GM19468 (cell line): ENCODE measurements around the gene STRADA.
"Not testable (repeated sequence)": the region's sequence is repeated elsewhere in the genome, so short reads cannot be mapped to it uniquely, and the experiment has no call there.

Experiments
- ATAC-seq: cut with Tn5 transposase; IDR thresholded peaks from one replicate; pipeline ENCODE4 v1.9.1; 2021; ENCODE audit warnings: mild to moderate bottlenecking, moderate library complexity, moderate number of reproducible peaks; ENCODE audit not compliant: unreplicated experiment; ENCODE audit errors: extremely low read depth

The STRADA gene

DNA sequence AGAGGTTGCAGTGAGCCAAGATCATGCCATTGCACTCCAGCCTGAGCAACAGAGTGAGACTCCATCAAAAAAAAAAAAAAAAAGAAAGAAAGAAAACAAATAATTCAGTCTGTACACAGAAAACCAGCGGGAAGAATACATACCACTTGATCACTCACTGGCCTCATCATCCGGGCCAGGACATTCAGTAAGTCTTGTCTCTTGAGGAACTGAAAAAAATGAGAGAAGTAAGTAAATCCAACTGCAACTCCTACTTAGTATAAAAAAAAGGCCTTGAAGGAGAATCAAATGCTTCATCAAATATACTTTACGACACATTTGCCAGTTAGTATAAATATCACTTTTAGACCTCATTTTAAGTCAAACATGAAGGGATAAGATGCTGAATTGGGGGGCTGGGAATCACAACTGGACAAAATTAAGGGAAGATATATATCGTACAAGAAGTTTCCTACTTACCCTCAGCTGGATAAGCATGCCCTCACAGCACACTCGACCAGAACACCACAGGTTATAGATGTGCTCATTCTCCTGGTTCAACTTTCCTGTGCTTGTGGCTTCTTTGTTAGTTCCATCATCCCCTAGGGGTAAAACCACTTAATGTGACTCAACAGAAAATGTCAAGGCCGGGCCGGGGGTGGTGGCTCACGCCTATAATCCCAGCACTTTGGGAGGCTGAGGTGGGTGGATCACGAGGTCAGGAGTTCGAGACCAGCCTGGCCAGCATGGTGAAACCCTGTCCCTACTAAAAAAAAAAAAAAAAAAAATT, 19.4 kb upstream of the STRADA start:
- no peak for ATAC-seq

DNA sequence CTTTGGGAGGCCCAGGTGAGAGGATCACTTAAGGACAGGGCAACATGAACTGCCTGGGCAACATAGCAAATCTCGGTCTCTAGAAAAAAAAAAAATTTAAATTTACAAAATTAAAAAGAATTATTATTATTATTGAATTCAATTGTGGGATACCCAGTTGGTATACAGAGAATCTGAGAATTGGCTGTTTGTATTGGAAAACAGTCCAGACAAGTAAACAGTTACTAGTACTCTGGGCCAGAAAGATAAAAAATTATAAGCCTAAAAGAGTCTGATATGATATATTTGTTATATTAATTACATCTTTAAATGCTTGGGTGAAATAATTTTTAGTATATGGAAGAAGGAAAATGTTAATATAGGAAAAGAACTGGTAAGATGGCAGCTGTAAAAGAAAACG, 16.8 kb upstream of the STRADA start:
- no peak for ATAC-seq

DNA sequence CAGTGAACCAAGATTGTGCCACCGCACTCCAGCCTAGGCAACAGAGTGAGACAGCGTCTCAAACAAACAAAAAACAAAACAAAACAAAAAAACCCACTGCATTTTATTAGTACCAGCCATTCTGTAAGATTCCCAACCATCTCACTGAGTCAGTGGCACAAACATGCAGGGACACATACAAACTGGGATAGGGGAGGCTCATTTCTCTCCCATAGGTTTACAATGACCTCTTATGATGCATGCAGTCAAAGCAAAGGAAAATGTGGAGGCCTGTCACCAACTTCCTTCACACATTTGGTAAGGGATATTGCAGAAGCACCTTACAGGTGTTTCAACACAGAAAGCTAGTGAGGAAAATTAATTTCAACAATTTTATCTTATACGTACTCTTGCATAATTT, 12.4 kb upstream of the STRADA start:
- ATAC-seq: no peak

DNA sequence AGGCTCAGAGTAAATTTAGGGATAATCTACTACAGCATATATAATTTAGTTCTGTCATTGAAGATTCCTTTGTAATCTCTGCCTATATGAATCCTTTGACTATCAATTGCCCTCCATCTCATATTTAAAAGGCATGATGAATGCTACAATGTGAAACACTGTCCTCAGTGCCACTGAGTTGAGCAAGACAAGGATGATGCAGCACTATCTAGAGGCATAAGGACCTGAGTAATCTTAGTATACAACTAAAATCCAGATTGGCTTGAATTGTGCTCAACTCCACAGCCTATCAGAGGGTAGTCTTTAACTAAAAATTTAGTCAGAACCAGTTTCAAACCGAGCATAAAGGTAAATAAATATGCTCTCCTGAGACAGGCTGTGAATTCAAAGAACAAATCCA, 11.6 kb upstream of the STRADA start:
- ATAC-seq: no peak

DNA sequence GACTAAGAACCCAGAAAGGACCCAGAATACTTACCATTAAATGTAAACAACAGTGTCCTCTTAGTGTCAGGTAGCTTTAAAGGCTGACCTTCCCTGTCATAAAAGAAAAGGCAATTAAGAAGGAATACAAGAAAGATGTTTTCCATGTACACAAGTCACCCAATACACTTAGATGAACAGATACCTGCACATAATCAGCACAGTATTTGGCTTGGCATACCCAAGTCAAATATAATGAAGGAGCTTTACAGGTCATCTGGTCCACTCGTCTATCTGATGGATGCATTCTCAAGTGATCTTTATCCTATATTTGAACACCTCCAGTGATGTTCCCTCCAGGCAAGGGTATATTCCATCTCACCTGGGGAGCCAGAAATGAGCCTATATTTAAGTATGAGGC, 11.1 kb upstream of the STRADA start:
- no peak for ATAC-seq

DNA sequence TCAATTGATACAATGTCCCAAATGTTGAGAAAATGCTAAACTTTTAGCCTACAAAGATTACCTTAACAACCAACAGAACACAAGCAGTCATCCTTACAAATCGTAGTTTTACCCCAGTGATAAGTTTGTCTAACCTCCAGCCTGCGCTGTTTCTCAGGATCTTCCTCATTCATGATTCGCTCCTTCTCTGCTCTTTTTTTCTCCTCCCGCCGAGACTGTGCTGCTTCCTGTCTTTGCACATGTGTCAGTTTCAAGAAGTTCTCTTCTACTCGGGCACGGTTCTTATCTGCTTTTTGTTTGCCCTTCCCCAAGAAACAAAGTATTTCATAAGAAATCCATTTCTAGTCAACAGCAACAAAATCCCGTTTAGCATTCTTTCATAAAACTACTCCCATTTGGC, 10.2 kb upstream of the STRADA start:
- no peak for ATAC-seq

DNA sequence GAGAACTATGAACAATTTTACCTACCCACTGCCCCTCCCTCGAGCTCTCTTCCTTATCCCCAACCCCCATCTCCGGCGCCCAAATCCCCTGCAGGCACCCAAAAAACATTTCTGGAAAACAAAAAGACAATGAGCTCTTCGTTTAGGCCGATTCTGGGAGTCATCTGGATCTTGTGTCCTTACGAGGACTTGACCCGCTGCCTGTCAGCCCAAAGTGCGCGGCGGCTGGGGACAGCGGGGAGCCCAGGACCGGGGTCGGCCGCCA, 524 bp downstream of the STRADA start:
- ATAC-seq: no peak

DNA sequence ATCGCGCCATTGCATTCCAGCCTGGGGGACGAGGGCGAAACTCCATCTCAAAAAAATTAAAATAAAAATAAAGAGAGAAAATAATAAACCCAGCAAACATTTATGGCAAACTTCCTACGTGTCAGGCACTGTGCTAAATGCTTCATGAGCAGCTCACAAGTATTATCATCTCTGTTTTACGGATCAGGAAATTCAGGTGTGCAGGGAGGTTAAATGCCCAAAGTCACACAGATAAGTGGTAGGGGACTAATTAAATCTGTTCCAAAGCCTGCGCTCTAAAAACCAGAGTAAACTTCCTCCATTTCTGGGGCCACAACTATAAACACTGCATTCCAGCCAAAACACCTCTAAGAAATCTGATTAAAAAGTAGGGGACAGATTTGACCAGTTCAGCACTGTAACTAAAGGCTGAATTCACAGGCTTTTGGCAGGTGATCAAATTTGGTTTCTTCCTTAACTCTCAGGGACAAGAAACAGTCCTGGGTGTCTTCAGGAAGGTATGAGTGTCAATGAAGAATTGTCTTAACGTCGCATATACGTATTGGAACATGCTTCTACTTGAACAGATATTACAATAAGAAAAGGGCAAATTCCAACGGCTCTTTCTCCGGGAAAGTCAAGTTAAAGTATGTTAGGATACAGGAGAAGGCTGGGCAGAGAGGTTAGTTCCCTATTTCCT, 996 bp downstream of the STRADA start:
- no peak for ATAC-seq

DNA sequence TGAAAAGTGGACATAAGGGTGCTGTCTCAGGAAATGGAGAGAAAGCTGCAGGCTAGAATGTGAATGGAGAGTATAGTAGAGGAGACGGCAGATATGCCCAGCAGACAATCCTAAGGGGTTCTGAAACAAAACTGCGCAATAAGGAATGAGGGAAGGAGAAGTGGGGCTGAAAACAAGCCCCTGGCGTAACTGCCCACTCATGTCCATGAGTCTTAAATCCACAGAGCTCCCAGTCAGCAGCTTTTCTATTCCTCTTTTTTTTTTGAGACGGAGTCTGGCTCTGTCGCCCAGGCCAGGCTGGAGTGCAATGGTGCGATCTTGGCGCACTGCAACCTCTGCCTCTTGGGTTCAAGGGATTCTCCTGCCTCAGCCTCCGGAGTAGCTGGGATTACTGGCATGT, 5.9 kb downstream of the STRADA start:
- ATAC-seq: no peak

DNA sequence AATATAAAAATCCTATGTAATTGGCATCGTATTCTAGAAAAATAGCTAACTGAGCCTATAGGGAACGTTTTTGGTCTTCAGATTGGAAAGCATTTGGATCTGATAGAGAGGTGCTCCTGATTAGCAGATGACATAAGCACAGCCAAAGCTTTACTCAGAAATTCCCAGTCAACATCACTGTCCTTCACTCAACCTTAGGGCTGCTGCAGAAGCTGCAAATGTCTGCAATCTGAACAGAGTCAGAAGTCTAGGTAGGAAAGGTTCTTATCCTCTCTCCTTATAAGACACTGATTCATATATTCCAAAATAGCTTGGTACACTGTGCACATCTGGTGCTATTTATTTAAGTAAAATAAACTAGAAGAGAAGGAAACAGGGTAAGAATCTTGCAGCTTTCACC, 19.2 kb downstream of the STRADA start:
- no peak for ATAC-seq

DNA sequence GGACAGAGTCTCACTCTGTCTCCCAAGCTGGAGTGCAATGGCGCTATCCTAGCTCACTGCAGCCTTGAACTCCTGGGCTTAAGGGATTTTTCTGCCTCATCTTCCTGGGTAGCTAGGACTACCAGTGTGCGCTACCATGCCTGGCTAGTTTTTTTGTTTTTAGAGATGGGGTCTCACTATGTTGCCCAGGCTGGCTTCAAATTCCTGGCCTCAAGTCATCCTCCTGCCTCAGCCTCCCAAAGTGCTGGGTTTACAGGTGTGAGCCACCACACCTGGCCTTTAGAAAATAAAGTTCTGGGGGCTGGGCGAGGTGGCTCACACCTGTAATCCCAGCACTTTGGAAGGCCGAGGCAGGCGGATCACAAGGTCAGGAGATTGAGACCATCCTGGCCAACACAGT, 21.4 kb downstream of the STRADA start:
- not testable (repeated sequence) for ATAC-seq

DNA sequence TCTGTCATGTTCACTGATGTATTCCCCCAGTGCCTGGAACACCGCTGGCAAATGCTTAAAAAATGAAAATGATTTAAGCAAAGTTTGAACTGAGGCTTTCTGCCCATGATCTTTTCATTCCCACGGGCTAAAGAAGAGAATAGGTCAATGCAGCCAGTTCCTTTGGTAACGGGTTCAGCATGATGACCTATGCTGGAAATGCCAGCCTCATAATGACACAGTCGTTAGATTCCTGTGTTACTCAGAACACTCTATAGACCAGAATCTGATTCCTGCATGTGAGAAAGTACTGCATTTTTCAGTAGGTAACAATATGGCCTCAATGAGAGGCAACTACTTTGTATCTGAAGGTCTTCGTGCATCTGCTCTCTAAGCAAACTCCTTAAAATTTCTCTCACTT, 22.6 kb downstream of the STRADA start:
- ATAC-seq: no peak

DNA sequence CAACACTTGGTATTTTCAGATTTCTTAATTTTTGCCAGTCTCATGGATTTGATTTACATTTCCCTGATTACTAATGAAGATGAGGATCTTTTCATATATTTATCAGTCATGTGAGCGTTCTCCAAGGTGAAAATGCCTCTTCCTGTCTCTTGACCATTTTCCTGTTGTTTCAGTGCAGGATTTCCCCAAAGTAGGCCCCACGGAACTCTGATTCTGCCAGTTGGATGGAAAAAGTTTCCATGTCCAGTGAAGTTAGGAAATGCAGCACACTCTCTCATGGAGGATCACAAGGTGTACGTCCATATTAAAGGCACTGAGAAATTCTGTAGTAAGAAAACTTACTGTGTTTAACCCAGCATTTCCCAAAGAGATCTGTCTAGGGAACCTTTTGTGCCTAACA, 25.2 kb downstream of the STRADA start:
- no peak for ATAC-seq

DNA sequence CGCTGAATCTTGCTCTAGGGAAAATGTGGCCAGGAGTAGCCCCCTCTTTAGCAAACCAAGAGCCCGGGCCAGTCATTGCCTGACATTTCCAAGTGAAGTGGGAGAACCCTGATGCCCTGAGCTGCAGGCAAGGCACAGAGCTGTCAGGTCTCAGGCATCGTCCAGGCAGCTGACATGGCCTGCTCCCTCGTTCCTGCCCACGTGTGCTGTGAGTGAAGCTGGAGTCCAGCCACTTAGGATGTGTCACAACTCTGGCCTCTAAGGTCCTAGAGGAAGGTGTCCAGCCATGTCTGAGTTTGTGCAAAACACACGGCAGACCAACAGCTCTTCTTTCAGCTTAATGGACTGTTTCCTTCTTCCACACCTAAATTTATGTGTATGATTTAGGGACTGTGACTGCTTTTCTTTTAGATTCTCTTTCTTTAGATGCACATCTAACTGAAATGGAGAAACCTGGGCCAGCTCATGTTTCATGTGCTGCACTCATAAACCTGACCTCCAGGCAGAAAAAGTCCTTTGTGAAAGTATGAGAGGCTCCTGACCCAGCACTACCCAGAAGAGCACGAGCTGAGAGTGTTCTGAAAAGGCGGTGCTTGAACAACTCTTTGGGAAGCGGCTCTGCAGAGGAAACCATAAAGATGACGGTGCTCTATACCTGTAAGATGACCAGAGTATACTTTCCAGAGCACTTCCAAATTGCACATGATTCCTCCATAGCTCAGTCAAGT, 26.9 kb downstream of the STRADA start:
- ATAC-seq: no peak

DNA sequence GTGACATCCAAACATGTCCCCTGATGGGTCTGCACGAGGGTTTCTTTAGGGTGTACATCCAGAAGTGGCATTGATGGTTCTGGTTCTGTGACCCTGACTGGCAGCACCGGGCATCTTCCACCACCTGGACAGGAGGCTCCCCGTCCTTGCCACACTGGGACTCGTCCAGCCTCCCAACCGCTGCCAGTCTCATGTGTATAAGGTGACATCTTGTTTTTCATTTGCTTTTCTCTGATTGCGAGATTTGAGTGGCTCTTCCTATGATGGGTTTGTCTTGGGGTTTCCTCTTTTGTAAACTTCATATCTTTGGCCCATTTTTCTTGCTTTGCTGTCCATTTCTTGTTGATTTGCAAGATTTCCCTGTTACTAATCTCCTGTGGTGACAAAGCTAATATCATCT, 32.5 kb downstream of the STRADA start:
- ATAC-seq: no peak

DNA sequence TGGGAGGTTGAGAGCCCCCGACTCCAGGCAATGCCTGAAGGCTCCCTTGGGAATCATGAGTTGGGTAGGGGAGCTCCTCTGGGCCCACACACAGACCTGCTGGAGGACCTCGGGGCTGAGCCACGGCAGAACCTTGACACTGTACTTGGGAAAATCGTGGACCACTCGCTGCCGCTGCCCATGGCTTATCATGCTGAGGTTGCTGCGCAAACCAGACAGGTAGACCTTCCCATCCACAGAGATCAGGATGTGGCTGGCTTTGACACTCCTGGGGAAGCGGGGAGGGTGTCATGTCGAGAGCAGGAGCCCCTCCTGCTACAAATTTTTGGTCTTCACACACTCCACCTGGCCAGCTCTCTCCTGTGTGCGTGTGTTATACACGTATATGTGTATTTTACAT, 34.4 kb downstream of the STRADA start:
- no peak for ATAC-seq

DNA sequence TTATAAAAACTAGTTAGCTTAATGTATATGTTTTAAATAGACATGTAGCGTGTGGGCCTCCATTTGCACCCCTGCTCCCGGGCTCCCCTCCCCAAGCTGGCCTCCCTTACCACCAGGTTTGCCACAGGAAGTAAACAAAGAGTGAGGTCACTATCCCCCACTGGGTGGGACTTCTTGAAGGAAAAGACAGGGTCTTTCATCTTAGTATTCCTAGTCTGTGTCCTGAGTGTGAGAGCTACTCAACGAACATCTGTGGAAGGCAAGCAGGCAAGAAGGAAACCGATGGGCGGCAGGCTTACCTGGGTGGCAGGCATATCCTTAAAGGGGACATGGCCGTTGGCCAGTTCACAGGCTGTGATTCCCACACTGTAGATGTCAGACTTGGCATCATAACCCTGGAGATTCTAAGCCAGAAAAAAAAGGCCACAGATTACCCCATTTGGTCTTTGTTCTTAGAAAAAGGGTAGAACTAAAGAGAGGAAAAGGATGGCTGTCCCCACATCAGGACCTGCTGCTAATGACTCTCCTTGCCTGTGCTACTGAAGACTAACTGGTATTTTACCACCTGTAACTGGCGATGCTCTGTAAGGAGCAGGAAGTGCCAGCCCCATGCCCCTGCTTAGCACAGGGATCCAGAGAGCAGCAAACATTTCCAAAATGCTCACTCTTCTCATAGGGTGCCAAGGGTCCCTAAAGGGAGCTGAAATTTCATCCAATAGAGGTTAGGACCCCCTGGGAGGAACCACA, 35.1 kb downstream of the STRADA start:
- ATAC-seq: no peak

DNA sequence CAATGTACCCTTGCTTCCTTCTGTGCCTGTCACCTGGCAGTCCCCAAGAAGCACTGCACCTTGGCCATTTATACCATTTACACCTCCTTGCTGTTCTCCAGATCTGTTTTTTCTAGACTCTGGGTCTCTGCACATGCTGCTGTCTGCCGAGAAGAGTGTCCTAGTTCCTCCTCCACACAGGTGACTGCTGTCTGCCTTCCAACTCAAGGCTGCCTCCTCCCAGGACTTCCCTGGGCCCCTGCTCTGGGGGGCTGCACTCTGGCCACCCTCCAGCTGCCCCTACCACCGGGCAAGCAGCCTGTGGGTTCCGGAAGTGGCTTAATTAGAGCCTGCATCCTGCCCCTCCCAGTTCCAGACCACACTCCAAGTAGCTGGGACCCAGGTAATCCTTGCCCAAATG, 35.9 kb downstream of the STRADA start:
- ATAC-seq: no peak

DNA sequence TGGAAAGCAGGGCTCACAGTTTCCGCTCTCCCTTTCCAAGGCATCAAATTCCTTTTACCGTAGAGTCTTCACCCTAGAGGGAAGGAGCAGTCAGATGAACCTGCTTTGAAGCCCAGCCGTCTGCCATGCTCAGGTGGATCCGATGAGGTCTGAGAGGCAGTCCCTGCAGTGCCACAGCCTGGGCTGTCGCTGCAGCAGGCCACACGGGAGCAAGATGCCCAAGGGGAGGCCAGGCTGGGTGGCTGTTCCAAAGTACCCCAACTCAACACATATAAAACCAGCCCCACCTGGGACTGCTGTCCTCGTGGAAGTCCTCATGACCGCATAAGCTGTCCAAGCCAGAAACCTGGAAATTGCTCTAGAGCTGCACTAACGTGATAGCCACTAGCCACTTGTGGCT, 36.8 kb downstream of the STRADA start:
- ATAC-seq: no peak

DNA sequence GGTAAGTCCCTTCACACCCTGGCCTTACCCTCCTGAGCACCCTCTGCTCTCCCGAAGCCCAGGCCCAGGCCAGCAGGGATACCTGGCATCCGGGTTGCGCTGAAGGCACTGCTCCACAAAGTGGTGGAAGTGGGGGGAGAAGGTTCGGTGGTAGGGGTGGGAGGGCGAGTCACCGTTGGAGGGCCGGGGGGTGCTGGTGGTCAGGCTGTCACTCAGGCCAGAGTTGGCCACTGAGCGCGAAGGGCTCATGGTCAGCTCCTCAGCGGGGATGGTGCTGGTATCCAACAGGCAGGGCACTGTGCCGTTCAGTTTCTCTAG, 37.4 kb downstream of the STRADA start:
- ATAC-seq: no peak

DNA sequence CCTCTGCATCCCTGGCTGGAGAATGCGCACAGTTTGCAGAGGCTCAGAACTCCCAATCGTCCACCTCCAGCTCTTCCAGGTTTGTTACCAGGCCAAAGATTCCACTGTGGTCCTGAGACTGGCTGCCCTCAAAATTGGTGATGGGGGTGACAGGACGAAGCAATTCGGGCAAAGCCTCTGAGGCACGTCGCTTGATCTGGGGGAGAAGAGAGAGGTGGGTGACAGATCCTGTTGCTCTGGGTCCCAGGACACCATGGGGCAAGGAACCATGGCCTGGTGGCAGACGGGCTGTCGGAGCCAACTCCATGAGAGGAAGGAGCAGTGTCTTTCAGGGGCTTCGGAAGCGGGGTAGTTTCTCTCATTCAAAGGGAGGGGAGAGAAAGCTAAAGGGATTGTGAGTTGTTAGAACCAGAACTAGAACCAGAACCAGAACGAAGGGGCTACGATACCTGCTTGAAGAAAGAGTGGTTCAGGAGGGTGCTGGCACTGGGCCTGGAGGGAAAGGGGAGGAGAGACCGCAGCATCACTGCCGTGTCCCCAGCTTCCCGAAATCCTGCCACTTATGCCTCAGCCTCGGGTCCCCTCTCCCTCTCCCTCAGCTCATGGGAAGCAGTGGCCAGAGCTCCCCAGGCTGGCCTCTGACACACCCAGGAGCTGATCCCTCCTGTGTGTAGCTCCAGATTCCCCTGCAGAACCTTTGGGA, 37.9 kb downstream of the STRADA start:
- ATAC-seq: no peak
